HG03439 (cell line): ENCODE data around the gene LOC128125822.
"Not testable (repeated sequence)": the region's sequence is repeated elsewhere in the genome, so short reads cannot be mapped to it uniquely, and the experiment has no call there.

ENCODE experiments used
- ATAC-seq: cut with Tn5 transposase; IDR thresholded peaks from one replicate; pipeline ENCODE4 v1.9.1; 2021; ENCODE audit warnings: mild to moderate bottlenecking, moderate library complexity; ENCODE audit not compliant: unreplicated experiment

The LOC128125822 gene

DNA sequence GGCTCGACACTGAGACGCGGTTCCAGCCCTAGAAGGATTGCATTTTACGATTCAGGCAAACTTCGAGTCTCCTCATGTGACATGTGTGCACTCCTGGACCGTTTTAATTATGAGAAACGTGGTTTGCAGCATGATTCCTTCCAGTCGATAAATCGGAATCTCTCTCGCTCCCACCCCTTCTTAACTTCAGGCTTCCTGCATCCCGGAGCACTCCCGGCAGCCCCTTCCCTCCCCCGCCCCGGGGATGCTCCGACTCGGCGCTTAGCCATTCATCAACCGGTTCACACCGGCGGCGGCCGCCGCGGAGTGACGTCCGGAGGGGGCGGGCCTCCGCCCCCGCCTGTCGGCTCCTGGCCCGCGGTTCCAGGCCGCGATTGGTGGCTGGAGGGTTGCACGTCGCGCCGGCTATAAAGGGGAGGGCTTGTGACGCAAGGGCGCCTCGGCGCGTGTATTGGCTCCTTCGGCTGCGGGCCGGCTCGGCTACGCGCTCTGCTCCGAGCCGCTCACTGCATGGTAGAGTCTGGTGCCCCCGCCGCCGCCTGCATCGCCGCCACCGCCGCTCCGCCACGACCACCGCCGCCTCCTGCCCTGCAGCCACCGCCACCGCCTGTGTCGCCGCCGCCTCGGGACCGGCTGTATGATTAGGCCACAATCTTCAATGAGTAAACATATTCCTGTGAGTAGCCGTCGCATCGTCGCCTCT, at the start of gene LOC128125822, which contains the start of gene PTP4A1:
Gene LOC128125822, plus strand, starts transcription at position 437 of the 703 bp plus-strand sequence.
Gene PTP4A1, plus strand, starts transcription at position 437 of the 703 bp plus-strand sequence. CDS start 4,401 bp downstream, outside the sequence.
- peak; percentile 88 for ATAC-seq

DNA sequence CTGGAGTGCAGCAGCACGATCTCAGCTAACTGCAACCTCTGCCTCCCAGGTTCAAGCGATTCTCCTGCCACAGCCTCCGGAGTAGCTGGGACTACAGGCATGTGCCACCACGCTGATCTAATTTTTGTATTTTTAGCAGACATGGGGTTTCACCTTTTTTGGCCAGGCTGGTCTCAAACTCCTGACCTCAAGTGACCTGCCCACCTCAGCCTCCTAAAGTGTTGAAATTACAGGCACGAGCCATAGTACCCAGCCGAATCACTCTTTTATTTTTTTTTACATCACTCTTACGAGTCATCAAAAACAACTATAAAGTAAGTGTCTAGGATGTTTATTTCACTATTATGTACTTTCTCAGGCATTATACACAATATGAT, 49.4 kb upstream of the LOC128125822 start:
- ATAC-seq: not testable (repeated sequence)

GRCh38 chr6:63523630-63524029, 48.6 kb upstream of the LOC128125822 start:
- no peak for ATAC-seq

DNA sequence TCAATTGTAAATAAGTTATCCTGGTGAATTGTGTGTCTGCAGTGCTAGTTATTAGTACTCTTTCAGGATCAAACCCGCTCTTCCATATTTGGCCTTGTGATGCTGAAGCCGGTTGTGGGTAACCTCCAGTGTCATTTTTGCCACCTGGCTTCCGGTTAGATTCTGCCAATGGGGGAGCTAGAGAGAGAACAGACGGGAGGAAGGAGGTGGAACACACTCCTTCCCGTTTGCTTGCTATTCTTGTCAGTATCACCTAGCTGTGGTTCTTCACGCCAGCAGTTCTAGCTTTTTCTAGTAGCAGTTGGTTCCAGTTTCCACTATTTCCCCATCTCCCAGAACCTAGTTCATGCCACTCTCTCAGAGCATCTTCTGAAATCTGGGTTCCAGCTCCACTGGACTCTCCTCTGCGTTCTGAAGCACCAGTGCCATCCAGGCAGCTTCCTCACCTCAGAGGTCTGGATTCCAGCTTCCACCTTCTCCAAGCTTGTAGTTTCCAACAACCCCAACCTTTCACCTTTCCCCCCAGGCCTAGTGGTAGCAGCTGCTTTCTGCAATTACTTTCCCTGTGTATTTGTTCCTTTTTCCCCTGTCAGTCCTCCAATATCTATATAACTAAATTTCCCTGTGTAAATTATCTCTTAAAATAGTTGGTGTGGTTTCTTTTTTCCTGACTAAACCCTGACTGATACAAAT, 46.9 kb upstream of the LOC128125822 start:
- no peak for ATAC-seq

DNA sequence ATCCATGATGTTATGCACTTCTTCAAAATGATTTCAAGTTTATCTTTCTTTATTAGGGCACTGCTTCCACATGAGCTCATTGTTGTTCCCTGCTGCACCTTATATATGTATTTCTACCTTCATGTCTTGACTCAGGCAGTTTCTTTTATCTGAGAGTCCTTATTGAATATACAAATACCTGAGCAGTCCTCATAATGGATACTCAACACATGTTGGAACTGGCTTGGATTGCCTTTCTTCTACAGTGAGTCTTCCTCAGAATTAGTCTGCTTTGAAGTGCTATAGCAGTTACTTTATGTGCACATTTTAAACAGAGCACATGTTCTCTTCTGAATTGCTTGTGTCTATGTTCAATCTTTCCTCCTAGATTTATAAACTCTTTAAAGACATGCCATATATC, 45.3 kb upstream of the LOC128125822 start:
- ATAC-seq: no peak

DNA sequence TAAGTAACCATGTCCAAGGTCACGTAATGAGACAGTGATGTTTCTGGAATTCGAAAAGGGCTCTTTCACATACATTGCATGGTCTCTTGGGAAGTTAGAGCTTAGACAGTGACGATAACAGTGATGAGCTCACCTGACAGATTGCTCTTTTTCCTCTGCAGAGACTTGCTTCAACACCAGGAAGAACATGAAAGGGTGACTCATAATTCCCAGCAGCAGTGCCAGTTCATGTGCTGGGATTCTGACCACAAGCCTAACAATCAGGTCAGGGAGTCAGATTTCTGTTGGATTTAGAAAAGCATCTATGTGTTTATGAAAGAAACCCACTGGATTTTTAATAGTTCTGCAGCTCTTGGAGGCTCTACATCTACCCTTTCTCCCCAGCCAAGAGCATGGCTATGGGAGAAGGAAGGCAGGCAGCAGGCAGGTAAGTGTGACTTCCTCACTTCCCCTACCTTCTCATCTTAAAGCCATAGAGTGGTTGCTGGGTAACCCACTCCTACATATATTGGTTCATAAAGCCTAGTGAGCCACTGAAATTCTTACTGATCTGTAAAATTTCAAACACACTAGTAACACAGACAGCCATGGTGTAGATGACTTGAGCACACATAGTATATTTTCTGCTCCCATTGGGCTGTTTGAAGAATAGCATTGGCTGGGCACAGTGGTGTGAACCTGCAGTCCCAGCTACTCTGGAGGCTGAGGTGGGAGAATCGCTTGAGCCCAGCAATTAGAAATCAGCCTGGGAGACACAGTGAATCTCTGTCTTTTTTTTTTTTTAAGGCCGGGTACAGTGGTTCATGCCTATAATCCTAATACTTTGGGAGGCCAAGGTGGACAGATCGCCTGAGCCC, 44.4 kb upstream of the LOC128125822 start:
- no peak for ATAC-seq

GRCh38 chr6:63529498-63529897, 42.8 kb upstream of the LOC128125822 start:
- no peak for ATAC-seq

GRCh38 chr6:63530182-63530581, 42.1 kb upstream of the LOC128125822 start:
- no peak for ATAC-seq

DNA sequence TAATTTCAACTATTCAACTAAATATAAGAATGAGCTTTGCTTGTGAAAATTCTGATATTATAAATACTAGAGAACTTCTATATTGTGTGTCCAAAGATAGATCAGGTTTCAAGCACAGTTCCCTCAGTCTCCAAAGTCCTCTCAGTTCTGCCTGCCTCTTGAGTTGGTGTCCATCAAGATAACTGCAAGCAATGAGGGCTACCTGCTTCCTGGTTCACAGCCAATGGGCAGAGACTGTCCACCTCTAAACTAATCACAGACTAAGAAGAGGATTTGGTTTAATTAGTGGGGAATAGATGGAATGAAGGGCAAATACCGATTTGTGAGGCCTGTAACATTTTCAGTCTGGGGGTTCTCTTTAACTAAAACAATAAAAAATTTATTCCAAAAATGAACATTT, 41.3 kb upstream of the LOC128125822 start:
- no peak for ATAC-seq

GRCh38 chr6:63533026-63533425, 39.3 kb upstream of the LOC128125822 start:
- ATAC-seq: no peak

- ATAC-seq: no peak
These were observed 38.3 kb upstream of the LOC128125822 start for GRCh38 chr6:63533952-63534351.

DNA sequence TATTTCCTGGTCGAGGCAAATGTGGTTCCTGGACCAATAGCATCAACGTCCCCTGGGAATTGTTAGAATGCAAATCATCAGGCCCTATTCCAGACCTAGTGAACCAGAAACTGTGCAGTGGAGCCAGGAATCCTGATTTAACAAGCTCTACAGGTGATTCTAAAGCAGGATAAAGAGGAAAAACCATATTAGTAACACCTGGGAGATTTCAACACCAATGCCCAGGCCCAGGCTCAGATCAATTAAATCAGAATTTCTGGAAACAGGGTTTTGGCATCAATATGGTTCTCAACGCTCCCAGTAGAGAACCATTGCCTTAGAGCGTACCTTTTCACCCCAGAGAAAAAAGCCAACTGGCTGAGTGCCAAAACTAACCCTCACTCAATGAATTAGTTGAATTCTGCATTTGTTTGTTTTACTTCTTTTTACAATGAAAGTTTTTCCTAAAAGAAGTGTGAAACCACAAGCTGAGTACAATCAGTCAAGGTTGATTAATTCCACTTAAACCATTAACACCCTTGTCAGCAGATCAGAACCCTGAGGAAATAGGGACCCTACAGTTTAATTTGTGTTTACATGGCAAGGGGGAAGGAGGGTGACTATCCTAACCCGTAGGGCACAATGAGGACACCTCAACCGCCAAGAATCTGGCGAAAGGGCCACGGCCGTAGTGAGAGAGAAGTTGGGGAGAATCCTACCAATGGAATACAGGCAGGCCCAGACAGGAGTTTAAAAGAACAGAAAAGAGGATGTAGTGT, 34.9 kb upstream of the LOC128125822 start:
- no peak for ATAC-seq

GRCh38 chr6:63537959-63538300, 34.4 kb upstream of the LOC128125822 start:
- no peak for ATAC-seq

- no peak for ATAC-seq
These were observed 33.7 kb upstream of the LOC128125822 start for GRCh38 chr6:63538550-63538949.

- ATAC-seq: no peak
These were observed 29.3 kb upstream of the LOC128125822 start for GRCh38 chr6:63543001-63543400.

DNA sequence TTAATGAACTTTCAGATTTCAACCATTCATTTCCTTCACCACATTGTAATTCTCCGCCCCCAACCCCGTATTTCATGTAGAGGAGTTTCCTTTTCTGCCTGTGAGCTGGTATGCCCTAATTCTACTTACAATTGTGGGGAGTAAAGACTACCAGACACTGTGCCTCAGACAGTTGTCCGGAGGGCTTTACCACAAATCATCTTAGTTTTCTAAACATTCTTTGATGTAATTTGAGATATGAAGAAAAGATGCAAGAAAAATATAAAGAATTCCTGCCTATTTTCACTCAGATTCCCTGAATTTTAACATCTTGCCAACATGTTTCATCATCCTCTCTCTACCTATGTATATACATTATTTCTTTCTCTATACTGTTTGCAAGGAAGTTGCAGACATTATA, 28.3 kb upstream of the LOC128125822 start:
- no peak for ATAC-seq

DNA sequence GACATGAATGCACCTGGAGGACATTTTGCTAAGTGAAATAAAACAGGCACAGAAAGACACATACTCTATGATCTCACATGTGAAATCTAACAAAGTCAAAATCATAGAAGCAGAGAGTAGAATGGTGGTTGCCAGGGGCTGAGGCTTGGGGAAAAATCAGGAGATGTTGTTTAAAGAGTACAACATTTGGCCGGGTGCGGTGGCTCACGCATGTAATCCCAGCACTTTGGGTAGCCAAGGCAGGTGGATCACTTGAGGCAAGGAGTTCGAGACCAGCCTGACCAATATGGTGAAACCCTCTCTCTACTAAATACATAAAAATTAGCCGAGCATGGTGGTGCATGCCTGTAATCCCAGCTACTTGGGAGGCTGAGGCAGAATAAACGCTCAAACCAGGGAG, 26.0 kb upstream of the LOC128125822 start:
- ATAC-seq: no peak

- no peak for ATAC-seq
These were observed 25.6 kb upstream of the LOC128125822 start for GRCh38 chr6:63546697-63547096.

- ATAC-seq: no peak
These were observed 23.2 kb upstream of the LOC128125822 start for GRCh38 chr6:63549076-63549475.

GRCh38 chr6:63553208-63553607, 19.1 kb upstream of the LOC128125822 start:
- ATAC-seq: peak; percentile 87

DNA sequence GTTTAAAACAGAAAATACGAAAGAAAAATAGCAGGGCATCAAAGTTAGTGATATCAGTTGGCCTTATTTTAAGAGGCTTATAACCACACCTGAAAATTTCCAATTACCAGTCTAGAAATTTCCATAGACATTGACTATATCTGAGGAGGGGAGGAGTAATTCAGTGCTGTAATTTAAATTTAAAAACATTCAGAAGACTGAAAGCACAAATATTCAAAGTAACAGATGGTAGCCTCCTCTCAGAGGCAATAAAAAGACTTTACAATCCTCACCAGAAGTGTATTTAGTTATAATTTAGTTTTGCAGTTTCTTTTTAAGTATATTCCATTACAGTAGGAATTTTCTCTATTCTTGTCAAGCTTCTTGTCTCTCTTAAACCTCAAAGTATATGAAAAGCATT, 18.4 kb upstream of the LOC128125822 start:
- no peak for ATAC-seq
